BJ (cell line): ENCODE data around the gene FSTL4. TPM values are rescaled to one million over a fixed set of nuclear protein-coding genes. Genes with fewer than 3 reads are reported as not detected.

Experiments used
- CTCF ChIA-PET: fragments of 350-600 bp; formaldehyde crosslinking; extraction: SDS; loops from one replicate; lab custom pipeline; 2021; ENCODE audit warnings: antibody characterized with exemption, inconsistent platforms; lab: Yijun Ruan, JAX
- POLR2A ChIA-PET: fragments of 300-600 bp; sonication (Branson Sonifier 250); formaldehyde crosslinking; extraction: SDS; loops from one replicate; lab custom pipeline; 2021; ENCODE audit warnings: antibody characterized with exemption; lab: Charles Lee
- DNase-seq: peaks from one replicate; pipeline ENCODE4 v3.0.0-alpha.2; 2011; ENCODE audit warnings: low read depth
- H3K27me3 ChIP-seq: 2 replicates; pipeline ENCODE4 v1.6.0; 2011; ENCODE audit warnings: low read length; ENCODE audit not compliant: control insufficient read depth, insufficient read depth
- H3K36me3 ChIP-seq: 2 replicates; pipeline ENCODE4 v1.5.1; 2011; ENCODE audit warnings: low read length; ENCODE audit not compliant: control insufficient read depth, insufficient read depth
- H3K4me3 ChIP-seq: 2 replicates; pipeline ENCODE4 v1.5.1; 2011; ENCODE audit warnings: low read depth, mild to moderate bottlenecking, control low read depth, low read length
- polyA minus RNA-seq: library from RNA; depleted of rRNA, polyadenylated mRNA; stranded (reverse); fragments of >200 nt; gene quantifications from 2 replicates; pipeline ENCODE4 v1.2.3, GENCODE V29; 2011; rRNA and poly(A)+ RNA removed
- polyA plus RNA-seq: library from polyadenylated mRNA; depleted of rRNA; stranded (reverse); fragments of >200 nt; gene quantifications from 2 replicates; pipeline ENCODE4 v1.2.3, GENCODE V29; 2011; rRNA removed
- TF ChIP-seq, protein P1 (sequence below): IDR thresholded peaks from 2 replicates; pipeline ENCODE4 v1.5.1; 2011; ENCODE audit warnings: low read depth, mild to moderate bottlenecking, control low read depth, inconsistent platforms, low read length, moderate library complexity; ENCODE audit not compliant: insufficient read depth

FSTL4 gene
- polyA plus RNA-seq (not detected in 2 replicates), polyA minus RNA-seq (not detected in 2 replicates)

DNA sequence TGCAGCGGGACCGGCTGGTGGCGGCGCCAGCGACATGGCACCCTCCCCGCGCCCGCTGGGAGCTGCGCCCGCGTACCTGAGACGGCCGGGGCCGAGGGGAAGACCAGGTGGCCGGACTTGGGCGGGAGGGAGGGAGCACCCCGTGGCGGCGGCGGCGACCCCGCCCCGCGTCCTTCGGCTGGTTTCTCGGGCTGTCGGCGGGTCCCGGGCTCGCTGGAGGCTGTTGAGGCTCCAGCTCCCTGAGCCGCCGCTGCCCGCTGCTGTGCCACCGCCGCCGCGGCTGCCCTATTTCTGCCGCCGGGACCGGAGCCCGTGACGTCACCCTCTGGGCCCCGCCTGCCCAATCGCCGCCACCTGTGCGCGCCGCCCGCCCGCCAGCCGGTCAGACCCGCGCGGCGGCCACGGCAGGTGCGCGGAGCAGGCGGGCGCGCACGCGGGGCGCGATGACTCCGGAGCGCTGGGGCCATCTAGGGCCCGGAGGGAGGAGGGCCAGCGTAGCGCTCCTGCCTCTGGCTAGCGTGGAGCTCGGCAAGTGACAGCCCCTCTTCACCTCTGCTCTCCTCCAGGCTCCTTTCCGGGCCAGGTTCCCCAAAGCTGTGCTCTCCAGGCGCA is at the start of gene FSTL4:
FSTL4 (minus strand) TSS at position 293 of the 612 bp plus-strand sequence.
- ChIA-PET POLR2A (no interaction called here), CTCF (no interaction called here)
- peaks cover 27% of the 10 kb centered on the region for H3K27me3 ChIP-seq
- TF ChIP-seq, protein P1, sequence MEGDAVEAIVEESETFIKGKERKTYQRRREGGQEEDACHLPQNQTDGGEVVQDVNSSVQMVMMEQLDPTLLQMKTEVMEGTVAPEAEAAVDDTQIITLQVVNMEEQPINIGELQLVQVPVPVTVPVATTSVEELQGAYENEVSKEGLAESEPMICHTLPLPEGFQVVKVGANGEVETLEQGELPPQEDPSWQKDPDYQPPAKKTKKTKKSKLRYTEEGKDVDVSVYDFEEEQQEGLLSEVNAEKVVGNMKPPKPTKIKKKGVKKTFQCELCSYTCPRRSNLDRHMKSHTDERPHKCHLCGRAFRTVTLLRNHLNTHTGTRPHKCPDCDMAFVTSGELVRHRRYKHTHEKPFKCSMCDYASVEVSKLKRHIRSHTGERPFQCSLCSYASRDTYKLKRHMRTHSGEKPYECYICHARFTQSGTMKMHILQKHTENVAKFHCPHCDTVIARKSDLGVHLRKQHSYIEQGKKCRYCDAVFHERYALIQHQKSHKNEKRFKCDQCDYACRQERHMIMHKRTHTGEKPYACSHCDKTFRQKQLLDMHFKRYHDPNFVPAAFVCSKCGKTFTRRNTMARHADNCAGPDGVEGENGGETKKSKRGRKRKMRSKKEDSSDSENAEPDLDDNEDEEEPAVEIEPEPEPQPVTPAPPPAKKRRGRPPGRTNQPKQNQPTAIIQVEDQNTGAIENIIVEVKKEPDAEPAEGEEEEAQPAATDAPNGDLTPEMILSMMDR, result no peak
- H3K4me3 ChIP-seq, result no peak within 1 kb of the TSS
- H3K36me3 ChIP-seq, result no peaks in the 10 kb centered on the region
- DNase-seq, result no peak

DNA sequence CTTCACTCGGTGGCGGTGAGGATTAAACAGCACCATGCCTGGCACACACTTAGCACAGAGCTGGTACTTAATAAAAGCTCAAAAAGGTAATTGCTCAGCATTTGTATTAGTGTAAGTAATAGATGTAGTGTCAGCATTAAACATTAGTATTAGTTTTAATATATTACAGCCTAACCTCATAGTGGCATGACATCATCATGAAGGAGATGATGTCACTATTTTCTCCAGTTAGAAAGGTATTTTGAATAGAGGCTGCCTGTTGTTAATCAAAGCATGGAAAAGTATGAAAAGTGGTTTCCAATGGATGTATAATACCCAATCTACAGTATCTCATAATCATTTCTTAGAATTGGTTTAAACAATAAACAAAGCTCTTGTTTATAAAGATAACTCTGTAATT is 49.0 kb upstream of the FSTL4 start:
- ChIA-PET POLR2A (no interaction called here), CTCF (no interaction called here)
- TF ChIP-seq, protein P1, result no peak

DNA sequence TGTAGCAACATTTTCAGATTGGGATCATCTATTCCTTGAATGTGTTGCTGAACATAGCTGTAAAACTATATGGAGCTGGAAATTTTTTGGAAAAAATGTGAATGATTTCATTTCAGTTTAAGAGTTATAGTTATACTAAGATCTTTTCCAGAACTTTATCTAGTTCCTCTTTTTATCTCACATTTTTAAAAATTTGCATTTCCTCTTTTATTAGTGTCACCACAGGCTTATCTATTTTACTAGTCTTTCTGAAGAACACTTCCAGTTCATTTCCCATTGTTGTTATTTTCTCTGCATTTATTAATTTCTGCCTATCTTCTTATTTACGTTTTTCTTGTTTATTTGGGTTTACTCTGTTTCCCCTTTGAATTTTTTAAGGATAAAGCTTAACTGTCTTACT is 46.0 kb upstream of the FSTL4 start:
- no peak overlapping the region for H3K4me3 ChIP-seq
- no peaks in the 10 kb centered on the region for H3K36me3 ChIP-seq
- TF ChIP-seq, protein P1, result no peak
- ChIA-PET POLR2A (no interaction called here), CTCF (no interaction called here)
- DNase-seq, result no peak
- peaks cover 5% of the 10 kb centered on the region for H3K27me3 ChIP-seq

More for the DNA sequence above, 49.0 kb upstream of the FSTL4 start:
- Histone ChIP-seq H3K36me3 (no peaks in the 10 kb centered on the region), H3K4me3 (no peak overlapping the region), H3K27me3 (peaks cover 3% of the 10 kb centered on the region; the same call in 1 of the 2 replicates)
- DNase-seq, result no peak

DNA sequence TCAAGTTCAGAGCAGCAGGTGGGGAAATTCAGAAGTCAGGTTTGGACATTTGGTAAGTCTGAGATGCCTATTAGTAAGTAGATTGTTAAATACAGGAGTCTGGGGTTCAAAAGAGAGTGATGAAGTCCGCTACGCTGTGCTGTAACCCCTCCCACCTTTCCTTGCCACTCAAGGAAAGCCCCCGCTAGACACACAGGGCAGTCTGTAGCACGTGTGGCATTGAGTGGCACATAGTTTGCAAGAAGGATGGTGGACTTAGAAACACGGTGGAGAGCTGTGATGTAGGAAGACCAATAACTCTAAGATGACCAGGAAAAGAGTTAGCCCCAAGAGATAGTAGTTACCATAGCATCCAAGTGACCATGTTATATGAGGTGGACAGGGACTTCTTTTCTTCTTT is 44.7 kb upstream of the FSTL4 start:
- CTCF ChIA-PET, result no interaction called here
- TF ChIP-seq, protein P1, result no peak
- POLR2A ChIA-PET, result no interaction called here
- Histone ChIP-seq H3K36me3 (no peaks in the 10 kb centered on the region), H3K27me3 (peaks cover 5% of the 10 kb centered on the region), H3K4me3 (no peak overlapping the region)
- DNase-seq, result no peak

DNA sequence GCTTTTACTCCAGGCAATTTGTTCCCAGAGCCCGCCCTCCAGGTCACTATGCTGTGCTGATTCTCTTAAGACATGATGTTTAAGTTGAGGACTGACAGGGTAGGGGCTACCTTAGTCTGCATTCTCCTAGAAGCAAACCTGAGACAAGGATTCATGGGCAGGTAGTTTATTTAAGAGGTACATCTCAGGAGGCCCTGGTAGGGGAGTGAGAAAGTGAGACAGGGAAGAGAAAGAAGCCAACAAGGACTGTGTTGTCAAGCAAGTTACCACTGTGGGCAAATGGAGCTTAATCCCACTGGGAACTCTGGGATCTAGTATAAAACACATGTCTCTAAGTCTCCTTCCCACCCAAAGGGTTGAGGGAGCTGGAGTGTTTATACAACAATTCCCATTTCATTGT is 43.6 kb upstream of the FSTL4 start:
- no peak for DNase-seq
- Histone ChIP-seq H3K36me3 (no peaks in the 10 kb centered on the region), H3K4me3 (no peak overlapping the region), H3K27me3 (peaks cover 5% of the 10 kb centered on the region)
- CTCF ChIA-PET, result no interaction called here
- TF ChIP-seq, protein P1, result no peak
- POLR2A ChIA-PET, result no interaction called here
